Measurements from ENCODE around the gene MEDAG. TPM values are rescaled to one million over a fixed set of nuclear protein-coding genes. Genes with fewer than 3 reads are reported as not detected.
A peak's percentile ranks its signal among the peaks of the same experiment; 100 is the strongest.

MEDAG gene
- total RNA-seq, 4 donors from 2014 or later, result 16.5 to 45.9 (median 19.1) TPM

- no peaks in the 10 kb centered on the region for H3K4me1 ChIP-seq
- TF ChIP-seq POLR2A (IDR thresholded peaks at IDR 0.05) (no peak), CTCF (IDR thresholded peaks at IDR 0.05) (no peak)
- H3K36me3 ChIP-seq, result no peaks in the 10 kb centered on the region
- no peak overlapping the region for H3K4me3 ChIP-seq
- H3K27ac ChIP-seq, result no peak overlapping the region
- H3K9me3 ChIP-seq, result no peaks in the 10 kb centered on the region
- no peaks in the 10 kb centered on the region for H3K27me3 ChIP-seq
- intact Hi-C loops (cut with DNase I; ENCODE audit: low total_unique reads), result no loop called here
- no peak for DNase-seq
Measured at GRCh38 chr13:30928978-30929377, 22.9 kb downstream of the MEDAG start.

GRCh38 chr13:30932481-30933353, 26.6 kb downstream of the MEDAG start, which contains the start of gene TEX26:
Gene TEX26, plus strand, starts transcription at chr13:30932656. Its CDS starts 60 bp downstream, at chr13:30932716.
- TF ChIP-seq POLR2A (IDR thresholded peaks at IDR 0.05) (no peak), CTCF (IDR thresholded peaks at IDR 0.05) (no peak)
- Histone ChIP-seq H3K4me3 (no peak within 1 kb of the TSS), H3K36me3 (no peaks in the 10 kb centered on the region), H3K27ac (no peak within 1 kb of the TSS), H3K27me3 (no peaks in the 10 kb centered on the region), H3K9me3 (no peaks in the 10 kb centered on the region), H3K4me1 (no peaks in the 10 kb centered on the region)
- intact Hi-C loops (cut with DNase I; ENCODE audit: low total_unique reads), result no loop called here
- no peak for DNase-seq

- Histone ChIP-seq H3K36me3 (no peaks in the 10 kb centered on the region), H3K4me1 (no peaks in the 10 kb centered on the region), H3K9me3 (no peaks in the 10 kb centered on the region), H3K4me3 (no peak overlapping the region), H3K27ac (no peak overlapping the region), H3K27me3 (no peaks in the 10 kb centered on the region)
- DNase-seq, result no peak
- intact Hi-C loops (cut with DNase I; ENCODE audit: low total_unique reads), result no loop called here
- TF ChIP-seq CTCF (IDR thresholded peaks at IDR 0.05), result no peak
- TF ChIP-seq POLR2A (IDR thresholded peaks at IDR 0.05), result no peak
Measured at GRCh38 chr13:30933354-30933670, 27.2 kb downstream of the MEDAG start.

- no peak overlapping the region for H3K27ac ChIP-seq
- H3K9me3 ChIP-seq, result no peaks in the 10 kb centered on the region
- no peak overlapping the region for H3K4me3 ChIP-seq
- no peaks in the 10 kb centered on the region for H3K27me3 ChIP-seq
- H3K36me3 ChIP-seq, result no peaks in the 10 kb centered on the region
- intact Hi-C loops (cut with DNase I; ENCODE audit: low total_unique reads), result no loop called here
- H3K4me1 ChIP-seq, result no peaks in the 10 kb centered on the region
- no peak for DNase-seq
- peak in 1 of 4 experiments; percentile 6 for TF ChIP-seq CTCF (IDR thresholded peaks at IDR 0.05)
- no peak for TF ChIP-seq POLR2A (IDR thresholded peaks at IDR 0.05)
Measured at GRCh38 chr13:30934381-30934780, 28.3 kb downstream of the MEDAG start.

GRCh38 chr13:30934803-30935202, 28.7 kb downstream of the MEDAG start:
- H3K9me3 ChIP-seq, result no peaks in the 10 kb centered on the region
- no peak overlapping the region for H3K4me3 ChIP-seq
- no peak for DNase-seq
- no peak for TF ChIP-seq POLR2A (IDR thresholded peaks at IDR 0.05)
- no peak for TF ChIP-seq CTCF (IDR thresholded peaks at IDR 0.05)
- intact Hi-C loops (cut with DNase I; ENCODE audit: low total_unique reads), result no loop called here
- H3K27me3 ChIP-seq, result no peaks in the 10 kb centered on the region
- H3K4me1 ChIP-seq, result no peaks in the 10 kb centered on the region
- H3K27ac ChIP-seq, result no peak overlapping the region
- H3K36me3 ChIP-seq, result no peaks in the 10 kb centered on the region
